K562 (cell line): ENCODE measurements around the gene C10orf143.

Source experiments
- POLR2A ChIP-seq: fragments of 450-650 bp; conservative IDR thresholded peaks from 2 replicates; pipeline ENCODE4 v1.6.1; 2016
- ZNF24 ChIP-seq: fragments of 450-650 bp; IDR thresholded peaks from 2 replicates; pipeline ENCODE4 v1.6.1; 2016

DNA sequence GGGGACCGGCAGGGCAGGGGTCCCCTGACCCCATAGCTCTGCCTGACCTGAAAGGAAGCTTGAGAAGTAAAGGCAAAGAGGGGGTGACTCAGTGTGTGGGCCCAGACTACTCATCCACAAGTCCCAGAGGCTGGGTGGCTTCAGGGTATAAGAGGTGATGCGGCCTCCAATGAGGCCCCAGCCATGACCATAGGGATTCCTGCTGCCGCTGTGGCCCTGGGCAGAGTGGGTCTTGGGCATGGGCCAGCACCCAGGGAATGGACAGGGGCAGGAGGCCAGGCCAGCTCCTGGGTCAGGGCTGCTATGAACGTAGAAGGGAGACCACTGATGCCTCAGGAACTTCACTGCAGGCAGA lies 82.2 kb downstream of the C10orf143 start:
- TF ChIP-seq ZNF24 (no peak), POLR2A (no peak)
